Stimulated activated CD4-positive, alpha-beta T cell treated with anti-CD3 and anti-CD28 coated beads, Interleukin-1b, Interleukin-23, amount 100 ng/mL, for 48 hours (primary cell): ENCODE results near the gene VPS37D.
"Not testable (repeated sequence)": the region's sequence is repeated elsewhere in the genome, so short reads cannot be mapped to it uniquely, and the experiment has no call there.

Experiments used
- DNase-seq: peaks from one replicate; pipeline ENCODE4 v3.0.0-alpha.2; 2020

VPS37D gene

GRCh38 chr7:73706126-73707044, 38.8 kb downstream of the VPS37D start:
- peak; percentile 66 for DNase-seq

- no peak for DNase-seq
Observed at GRCh38 chr7:73707045-73707631, 39.5 kb downstream of the VPS37D start.

- no peak for DNase-seq
Observed at GRCh38 chr7:73708961-73709549, 41.4 kb downstream of the VPS37D start.

- DNase-seq, result no peak
Observed at GRCh38 chr7:73712773-73713172, 45.1 kb downstream of the VPS37D start.

GRCh38 chr7:73713319-73713718, 45.7 kb downstream of the VPS37D start:
- DNase-seq, result not testable (repeated sequence)

- peak; percentile 91 for DNase-seq
Observed at GRCh38 chr7:73715648-73716317, 48.2 kb downstream of the VPS37D start.

- no peak for DNase-seq
Observed at GRCh38 chr7:73716318-73716890, 48.8 kb downstream of the VPS37D start.

- DNase-seq, result no peak
Observed at GRCh38 chr7:73717025-73717807, 49.6 kb downstream of the VPS37D start.

- peak; percentile 80 for DNase-seq
Observed at GRCh38 chr7:73717991-73718405, 50.4 kb downstream of the VPS37D start.

GRCh38 chr7:73718438-73718881, 50.8 kb downstream of the VPS37D start:
- no peak for DNase-seq

GRCh38 chr7:73718905-73719805, 51.5 kb downstream of the VPS37D start, which contains the start of gene STX1A:
Gene STX1A (minus strand): TSS chr7:73719669. CDS start chr7:73719631, 38 bp downstream.
- DNase-seq, result peak; percentile 66

- DNase-seq, result no peak
Observed at GRCh38 chr7:73719806-73720169, 52.2 kb downstream of the VPS37D start.

- not testable (repeated sequence) for DNase-seq
Observed at GRCh38 chr7:73720443-73720842, 52.8 kb downstream of the VPS37D start.

- DNase-seq, result no peak
Observed at GRCh38 chr7:73721377-73721817, 53.8 kb downstream of the VPS37D start.
